Stimulated activated CD8-positive, alpha-beta memory T cell treated with anti-CD3 and anti-CD28 coated beads, Interleukin-7, amount 100 ng/mL, for 1 hour (primary cell): Measurements from ENCODE around the gene CDH23.
A peak's percentile ranks its signal among the peaks of the same experiment; 100 is the strongest.

Experiments used
- DNase-seq, 2 donors: peaks; one replicate each; pipeline ENCODE4 v3.0.0-alpha.2; 2020; ENCODE audit warnings: low read depth in 2 of 2

CDH23 gene

DNA sequence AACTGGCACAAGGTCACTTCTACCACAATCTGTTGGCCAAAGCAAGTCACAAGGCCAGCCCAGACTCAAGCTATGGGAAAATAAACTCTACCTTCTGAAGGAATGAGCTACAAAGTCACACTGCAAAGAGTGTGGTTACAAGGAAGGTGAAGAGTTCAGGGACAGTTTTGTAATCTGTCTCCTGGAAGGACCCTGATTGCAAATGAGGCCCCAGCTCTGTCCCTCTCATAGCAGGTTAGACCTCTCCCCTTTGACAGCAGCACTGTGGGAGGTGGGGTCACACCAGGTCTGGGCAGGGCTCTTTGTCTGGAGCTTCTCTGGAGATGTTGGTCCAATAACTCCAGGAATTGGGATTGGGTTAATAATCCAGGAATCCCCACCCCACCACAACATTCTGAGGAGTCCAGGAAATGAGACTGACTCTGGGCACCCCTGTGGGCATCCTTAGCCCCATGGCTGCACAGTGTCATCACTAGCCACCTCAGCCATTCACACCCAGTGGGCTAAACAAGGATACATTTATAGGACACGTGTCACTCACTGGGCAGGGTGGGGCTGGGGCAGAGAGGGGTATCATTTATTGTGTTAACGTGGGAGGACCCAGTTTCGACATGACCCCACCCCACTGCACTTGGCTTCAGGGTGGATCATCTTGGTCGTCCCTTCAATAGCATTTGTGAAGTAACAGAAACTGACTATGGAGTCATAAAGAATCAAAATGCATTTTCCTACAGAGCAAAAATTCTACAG is 346.5 kb downstream of the CDH23 start:
- no peak for DNase-seq

DNA sequence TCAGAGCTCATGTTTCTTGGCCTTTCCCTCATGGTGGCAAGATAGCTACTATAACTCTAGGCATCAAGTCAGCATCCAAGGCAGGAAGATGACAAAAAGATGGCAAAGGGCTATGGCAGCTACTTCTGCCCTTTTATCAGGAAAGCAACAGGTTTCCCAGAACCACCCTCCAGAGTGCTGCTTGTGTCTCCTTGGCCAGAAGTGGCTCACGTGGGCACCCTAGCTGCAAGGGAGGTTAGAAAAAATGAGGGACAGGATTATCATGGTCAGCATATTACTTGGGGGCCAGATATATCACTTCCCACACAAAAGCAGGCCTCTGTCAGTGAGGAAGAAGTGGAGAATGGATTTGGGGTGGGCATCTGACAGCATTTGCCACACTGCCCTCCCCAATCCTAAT is 347.1 kb downstream of the CDH23 start:
- DNase-seq: no peak

- DNase-seq: no peak
Measured at GRCh38 chr10:71744897-71745663, 348.4 kb downstream of the CDH23 start.

DNA sequence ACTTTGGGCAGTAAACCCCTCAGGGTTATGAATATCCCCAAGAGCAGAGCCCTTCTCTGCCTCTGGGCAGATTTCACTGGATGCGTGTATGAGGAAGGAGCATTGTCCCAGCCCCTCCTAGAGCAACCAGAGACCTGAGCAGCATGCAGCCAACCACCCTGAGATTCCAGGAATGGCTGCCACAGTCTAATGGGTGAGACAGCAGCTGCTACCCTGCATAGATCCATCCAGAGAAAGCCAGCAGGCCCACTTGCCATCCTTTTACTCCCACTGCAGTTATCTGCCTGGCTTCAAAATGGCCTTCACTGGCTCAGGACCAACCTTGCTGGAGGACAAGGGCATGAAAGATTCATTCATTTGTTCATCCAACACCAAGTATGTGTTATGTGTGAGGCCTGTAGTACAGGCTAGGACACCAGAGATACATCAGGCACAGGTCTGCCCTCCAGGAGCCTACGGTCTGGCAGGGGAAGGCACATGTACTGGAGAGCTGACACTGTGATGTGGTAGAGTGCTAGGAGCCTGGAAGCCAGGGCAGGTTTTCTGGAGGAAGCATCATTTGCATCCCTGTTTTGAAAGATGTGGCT is 349.0 kb downstream of the CDH23 start:
- no peak for DNase-seq

DNA sequence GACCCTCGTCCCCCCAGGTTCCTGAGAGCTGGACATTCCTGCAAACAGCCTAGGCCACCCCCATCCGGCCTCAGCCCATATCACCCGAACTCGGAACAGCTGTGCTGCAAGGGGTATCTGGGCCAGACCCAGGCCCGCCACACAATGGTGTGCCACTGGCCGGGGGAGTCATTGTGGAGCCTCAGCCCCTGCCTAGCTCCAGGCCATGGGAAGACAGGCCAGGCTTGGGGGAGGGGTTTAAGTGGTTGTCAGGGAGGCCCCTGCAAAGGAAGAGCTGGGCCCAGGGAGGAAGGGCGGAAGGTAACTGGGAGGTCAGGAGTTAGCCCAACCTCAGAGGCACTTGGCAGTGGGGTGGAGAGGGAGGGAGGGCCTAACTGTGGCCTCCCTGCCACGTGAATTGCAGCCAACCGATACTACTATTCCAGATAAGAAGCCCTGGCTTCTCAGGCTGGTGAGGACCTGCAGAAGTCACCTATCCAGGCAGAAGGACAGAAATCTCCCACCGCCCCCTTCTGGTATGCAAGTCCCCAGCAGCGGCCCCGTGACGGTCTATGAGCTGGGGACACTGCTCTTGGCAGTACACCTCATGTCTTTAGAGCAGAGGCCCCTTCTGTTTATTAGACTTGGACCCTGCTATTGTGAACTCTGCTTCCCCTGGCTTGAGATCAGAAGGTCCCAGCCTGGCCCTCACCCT is 349.8 kb downstream of the CDH23 start:
- DNase-seq: no peak

DNA sequence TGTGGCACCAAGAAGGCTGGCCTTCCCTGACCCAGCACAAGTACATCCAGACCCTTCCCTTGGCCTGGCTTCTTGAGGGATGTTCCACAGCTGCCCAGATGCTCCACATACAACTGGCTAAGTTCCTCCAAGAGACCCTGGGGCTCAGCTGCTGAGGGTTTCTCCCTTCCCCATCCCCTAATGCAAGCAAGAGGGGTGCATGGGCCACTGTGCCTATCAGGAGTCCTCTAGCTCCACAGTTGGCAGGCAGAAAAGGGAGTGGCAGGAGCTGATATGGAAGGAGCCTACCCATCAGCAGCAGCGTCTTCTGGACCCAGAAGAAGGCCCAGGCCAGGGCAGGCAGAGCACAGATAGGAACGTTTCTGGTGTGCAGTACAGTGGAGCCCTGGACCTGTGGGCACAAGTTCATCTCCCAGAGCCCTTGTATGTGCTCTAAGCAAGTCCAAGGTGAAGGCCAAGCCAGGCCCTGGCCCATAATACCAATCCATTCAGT is 350.4 kb downstream of the CDH23 start:
- DNase-seq: no peak

GRCh38 chr10:71747551-71748523 is 351.1 kb downstream of the CDH23 start:
- DNase-seq: no peak

- DNase-seq: peak in 1 of 2 donors; percentile 50
Measured at GRCh38 chr10:71748671-71749191, 352.0 kb downstream of the CDH23 start.

DNA sequence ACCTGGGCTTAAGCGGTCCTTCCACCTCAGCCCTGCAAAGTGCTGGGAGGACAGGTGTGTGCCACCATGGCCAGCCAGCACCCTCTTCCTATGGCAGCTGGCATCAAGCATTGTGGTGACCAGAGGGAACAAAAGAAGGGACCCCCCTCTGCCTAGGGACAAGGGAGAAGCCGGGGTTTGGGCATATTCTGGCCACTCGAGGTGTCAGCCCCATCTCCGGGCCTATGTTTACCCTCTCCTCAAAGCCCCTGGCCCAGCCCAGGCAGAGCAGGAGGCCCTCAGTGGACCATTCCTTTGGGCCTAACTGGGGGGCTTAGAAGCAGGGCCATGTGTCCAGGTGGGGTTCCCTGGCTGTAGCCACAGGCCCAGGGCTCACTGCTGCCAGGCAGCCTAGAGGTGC is 352.7 kb downstream of the CDH23 start:
- no peak for DNase-seq

GRCh38 chr10:71750124-71750841 is 353.6 kb downstream of the CDH23 start:
- DNase-seq: no peak

DNA sequence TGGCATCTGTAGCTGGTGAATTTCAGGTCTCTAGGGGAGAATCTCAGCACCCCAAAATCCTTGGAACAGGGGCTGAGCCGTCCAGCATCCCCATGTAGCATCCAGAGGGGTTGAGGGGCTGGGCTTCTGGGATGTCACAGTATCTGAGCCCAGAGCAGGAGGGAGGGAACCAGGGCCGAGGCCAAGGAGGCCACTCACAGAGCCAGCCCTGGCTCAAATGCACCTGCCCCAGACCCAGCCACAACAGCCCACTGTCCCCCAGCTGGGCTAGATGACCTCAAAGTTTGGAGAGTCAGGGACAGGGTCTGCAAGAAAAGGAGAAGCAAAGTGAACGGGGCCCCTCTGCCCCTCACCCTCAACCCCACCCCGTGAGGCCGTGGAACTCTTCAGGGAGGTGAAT is 354.3 kb downstream of the CDH23 start:
- no peak for DNase-seq

GRCh38 chr10:71751515-71752224 is 354.9 kb downstream of the CDH23 start:
- no peak for DNase-seq

DNA sequence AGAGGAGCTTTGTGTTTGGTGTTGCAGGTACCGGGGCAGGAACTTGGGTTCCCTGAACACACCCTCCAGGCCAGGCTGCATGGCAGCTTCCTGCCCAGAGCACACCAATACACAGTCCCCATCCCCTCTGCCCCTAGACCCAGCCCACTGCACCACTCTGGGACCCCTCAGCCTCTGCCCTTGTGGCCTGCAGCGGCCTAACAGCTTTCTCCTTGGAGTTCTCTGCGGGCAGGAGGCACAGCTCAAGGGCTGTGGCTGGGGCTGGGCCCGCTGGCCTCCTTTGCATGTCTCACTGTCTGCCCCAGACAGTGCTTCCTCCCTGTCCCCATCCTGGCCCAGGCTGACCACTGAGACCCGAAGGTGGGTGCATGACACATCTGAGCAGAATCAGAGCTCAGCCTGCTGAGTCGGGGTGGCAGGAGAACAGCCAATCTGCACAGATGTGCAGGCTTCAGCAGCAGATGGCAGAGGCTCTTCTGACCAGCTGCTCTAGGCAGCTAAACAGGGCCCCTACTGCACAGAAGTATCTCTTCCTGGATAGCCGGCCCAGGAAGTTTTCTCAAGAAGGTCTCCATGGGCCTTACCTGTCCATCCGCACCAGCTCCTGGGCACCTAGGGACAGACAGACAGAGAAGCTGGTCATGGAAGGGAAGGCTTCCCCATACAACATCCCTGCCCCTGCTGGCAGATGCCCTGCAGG is 355.8 kb downstream of the CDH23 start:
- no peak for DNase-seq

DNA sequence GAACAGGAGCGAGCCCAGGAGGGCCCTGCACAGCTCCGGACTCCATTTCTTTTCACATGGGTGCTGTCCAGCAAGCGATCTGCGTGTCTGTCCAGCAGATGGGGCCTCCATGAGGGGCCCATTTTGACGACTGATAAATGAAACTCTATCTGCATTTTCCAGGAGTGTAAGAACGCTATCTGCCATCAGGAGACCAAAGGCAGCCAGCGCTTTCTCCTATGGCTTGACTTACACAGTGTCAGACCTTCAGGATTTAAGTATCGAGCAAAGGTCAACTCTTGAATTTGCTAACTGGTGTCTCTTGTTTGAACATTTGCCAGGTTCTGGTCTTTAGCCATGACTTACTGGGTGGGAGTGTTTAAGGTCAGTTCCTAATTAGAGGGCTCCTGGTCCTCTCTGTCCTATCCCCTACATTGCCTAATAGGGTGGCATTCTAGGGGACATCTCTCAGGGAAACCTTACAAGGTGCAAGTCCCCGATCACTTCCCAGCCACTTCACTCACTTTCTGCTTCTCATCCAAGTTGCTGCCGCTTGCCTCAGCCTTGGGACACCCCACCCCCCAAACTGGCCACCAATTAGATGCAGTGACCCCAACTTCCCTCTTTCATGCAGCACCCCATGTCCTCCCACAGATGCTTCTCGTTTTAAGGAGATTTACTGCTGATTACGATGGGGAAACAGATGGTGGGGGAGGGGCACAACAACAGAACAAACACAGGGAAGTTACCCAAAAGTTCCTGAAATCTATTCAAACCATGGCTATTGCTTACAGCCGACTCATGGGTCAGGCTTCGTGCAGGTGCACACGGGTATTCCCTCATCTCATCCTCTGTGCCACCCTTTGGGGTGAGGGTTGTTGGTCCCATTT is 356.6 kb downstream of the CDH23 start:
- DNase-seq: no peak

DNA sequence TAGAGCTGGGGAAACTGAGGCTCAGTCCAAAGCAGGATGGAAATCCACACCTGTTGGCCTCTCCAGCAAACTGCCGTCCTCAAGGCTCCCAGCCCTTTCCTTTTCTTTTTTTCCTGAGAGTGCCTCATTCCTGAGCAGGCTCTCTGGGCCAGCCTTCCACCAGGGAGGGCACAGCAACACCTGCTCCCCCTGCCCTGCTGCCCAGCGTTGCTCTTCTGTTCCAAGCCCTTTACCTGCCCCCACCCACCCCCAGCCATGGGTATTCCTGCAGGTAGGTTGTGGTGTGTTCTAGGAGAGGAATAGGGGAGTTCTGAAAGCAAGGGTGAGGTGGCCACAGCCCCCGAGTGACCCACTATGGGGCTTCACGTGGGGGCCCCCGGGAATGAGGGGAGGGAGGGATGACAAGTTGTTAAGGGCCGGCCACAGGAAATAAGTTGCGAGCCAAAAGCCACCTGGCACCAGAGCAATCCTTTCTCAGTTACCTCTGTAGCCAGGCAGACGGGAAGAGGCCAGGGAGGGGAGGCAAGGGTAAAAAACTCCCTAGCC is 357.3 kb downstream of the CDH23 start:
- DNase-seq: no peak

GRCh38 chr10:71754562-71754961 is 357.8 kb downstream of the CDH23 start:
- no peak for DNase-seq

- DNase-seq: no peak
Measured at GRCh38 chr10:71755179-71755879, 358.6 kb downstream of the CDH23 start.
